Caki2 (cell line): ENCODE data around the gene FCF1. TPM values are rescaled to one million over a fixed set of nuclear protein-coding genes. Genes with fewer than 3 reads are reported as not detected.
A peak's percentile ranks its signal among the peaks of the same experiment; 100 is the strongest.

Experiments used
- DNase-seq: peaks from one replicate; pipeline ENCODE4 v3.0.0-alpha.2; 2015; ENCODE audit warnings: low read depth
- in situ Hi-C: cut with HindIII; loops from 2 replicates; pipeline ENCODE4 v1.10.0; 2016; ENCODE audit warnings: low sequenced_read_pairs, low pct_unique_long_range_greater_than_20kb, mixed read lengths
- total RNA-seq: library from RNA; depleted of rRNA; stranded (reverse); fragments of >200 nt; shearing (Covaris generic); gene quantifications from 2 replicates; pipeline ENCODE4 v1.2.3, GENCODE V29; 2014; ENCODE audit warnings: low replicate concordance; rRNA removed

The FCF1 gene
- total RNA-seq = 27.1 and 70.1 TPM in 2 replicates

DNA sequence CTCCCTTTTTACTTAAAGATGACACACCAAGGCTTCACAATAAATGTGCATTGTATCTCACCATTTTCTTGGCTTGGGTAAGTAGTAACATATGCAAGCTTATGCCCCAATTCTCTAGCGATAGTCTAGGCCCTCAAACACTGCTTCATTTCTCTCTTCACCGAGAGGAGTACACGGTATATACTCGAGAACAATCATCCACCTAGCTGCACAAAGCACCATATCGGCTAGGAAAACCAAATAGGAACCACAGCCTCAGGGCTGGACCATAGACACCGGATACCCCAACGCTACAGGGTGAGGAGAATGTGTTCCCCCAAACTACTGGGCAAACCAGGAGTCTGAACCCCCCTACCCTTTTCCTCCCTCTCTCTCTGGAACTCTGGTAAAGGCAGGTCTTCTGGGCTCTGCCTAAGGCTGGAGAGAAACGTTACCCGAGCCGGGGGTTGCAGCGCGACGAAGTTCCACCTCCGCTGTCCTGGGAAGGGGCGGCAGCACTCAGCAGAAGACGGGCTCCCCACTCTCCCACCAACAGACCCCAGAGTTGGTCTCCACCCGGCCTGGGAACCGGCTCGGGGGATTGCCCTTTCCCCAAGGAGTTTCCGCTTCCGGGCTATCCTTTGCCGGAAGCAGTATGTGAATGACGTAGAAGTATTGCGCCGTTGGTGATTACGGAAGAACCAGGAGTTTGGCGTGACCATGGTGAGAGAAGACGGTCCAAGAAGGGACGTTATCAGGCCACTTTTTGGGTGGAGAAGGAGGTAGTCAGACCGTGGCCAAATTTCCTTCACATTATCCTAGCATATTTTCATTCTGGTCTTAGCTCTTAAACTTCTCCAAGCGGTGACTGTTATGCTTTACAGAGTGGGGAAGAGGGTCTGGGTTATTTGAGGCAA lies at the start of gene FCF1, which contains the start of gene AREL1:
TSS of gene FCF1 (plus strand) at position 646 of the 896 bp plus-strand sequence. CDS start at position 700, 54 bp downstream.
TSS of gene AREL1 (minus strand) at position 582 of the 896 bp plus-strand sequence. CDS start 27,465 bp downstream, outside the sequence.
- in situ Hi-C loops = no loop called here
- DNase-seq = peak; percentile 73

GRCh38 chr14:74663884-74664283 lies 49.1 kb upstream of the FCF1 start:
- in situ Hi-C loops = no loop called here
- DNase-seq = no peak

GRCh38 chr14:74664717-74665116 lies 48.2 kb upstream of the FCF1 start:
- DNase-seq = no peak
- in situ Hi-C loops = no loop called here

DNA sequence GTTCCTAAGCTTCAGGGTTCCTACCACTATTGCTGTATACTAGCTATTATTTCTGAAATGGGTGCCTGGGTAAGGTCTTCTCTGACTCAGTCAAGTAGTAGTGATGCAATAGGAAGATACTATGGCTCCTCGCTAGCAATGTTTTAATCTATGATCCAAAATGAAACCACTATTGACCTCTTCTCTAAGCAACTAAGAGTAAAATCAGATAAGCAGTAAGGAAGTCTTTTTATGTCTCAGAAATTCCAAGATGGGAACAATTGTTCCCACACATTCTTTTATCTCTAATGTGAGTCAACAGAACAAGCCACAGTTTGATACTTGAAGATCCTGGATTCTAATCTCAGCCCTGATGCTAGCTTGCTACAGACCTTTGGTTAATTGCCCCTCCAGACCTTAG lies 45.2 kb upstream of the FCF1 start:
- no peak for DNase-seq
- in situ Hi-C loops = no loop called here

GRCh38 chr14:74669256-74669655 lies 43.7 kb upstream of the FCF1 start:
- DNase-seq = no peak
- in situ Hi-C loops = no loop called here

GRCh38 chr14:74669846-74670245 lies 43.1 kb upstream of the FCF1 start:
- DNase-seq = no peak
- in situ Hi-C loops = no loop called here

- no peak for DNase-seq
- in situ Hi-C loops = no loop called here
Observed at GRCh38 chr14:74670726-74671411, 42.1 kb upstream of the FCF1 start.

DNA sequence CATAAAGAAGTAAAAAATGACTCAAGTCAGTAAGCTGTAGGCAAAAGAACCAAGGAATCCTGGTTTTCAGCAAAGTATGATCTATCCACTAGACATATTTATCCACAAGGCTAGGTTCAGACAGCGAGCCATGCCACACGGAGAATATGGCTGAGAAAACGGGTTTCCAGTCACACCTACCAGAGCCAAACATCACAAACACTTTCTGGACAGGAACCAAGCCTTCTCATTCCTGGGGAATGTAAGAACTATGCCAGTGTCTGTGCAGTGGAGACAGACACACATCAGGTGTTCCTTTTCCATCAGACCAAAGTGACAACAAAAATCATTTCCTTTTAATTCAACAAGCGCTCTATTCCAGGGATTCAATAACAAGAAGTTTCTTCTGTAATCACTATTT lies 41.2 kb upstream of the FCF1 start:
- peak; percentile 31 for DNase-seq
- in situ Hi-C loops = no loop called here

- in situ Hi-C loops = no loop called here
- DNase-seq = no peak
Observed at GRCh38 chr14:74673768-74674167, 39.2 kb upstream of the FCF1 start.

DNA sequence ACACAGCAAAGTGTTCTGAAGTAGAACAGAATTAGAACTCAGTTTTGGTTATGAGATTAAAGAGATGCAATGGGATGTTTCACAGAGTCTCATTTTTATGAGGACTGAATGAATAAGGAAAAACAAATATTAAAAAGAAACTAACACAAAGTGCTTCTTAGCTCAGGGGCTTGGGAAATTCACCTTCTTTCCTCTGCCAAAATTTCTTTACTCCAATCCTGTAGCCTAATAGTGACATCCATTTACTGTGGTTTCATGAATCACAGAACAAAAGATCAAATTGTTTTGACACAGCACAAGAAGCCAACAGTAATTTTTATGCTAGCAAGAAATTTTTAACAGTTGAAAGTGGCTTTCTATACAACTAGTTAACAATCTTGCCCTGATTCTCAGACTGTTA lies 37.7 kb upstream of the FCF1 start:
- DNase-seq = no peak
- in situ Hi-C loops = no loop called here

DNA sequence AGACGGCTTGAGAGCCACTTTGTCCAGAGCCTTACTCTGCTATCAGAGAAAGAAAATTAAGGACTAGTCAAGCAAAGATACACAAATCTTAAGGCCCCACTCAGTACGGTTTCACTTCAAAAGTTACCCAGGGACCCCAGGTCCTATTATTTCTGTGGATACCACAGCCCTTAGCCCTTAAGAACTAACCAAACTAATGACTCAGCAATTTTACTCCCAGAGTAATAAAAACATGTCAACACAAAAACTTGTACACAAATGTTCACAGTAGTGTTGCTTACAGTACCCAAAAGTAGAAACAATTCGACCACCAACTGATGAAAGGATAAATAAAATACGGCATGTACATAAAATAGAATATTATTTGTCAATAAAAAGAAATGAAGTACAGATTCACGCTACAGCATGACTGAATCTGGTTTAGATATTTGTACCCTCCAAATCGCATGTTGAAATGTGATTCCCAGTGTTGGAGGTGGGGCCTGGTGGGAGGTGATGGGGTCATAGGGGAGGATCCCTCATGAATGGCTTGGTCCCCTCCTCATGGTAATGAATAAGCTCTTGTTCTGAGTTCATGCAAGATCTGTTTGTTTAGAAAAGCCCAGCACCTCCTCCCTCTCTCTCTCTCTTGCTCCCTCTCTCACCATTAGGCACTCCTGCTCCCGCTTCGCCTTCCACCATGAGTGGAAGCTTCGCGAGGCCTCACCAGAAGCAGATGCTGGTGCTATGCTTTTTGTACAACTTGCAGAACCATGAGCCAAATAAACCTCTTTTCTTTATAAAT lies 30.6 kb upstream of the FCF1 start:
- in situ Hi-C loops = no loop called here
- no peak for DNase-seq

GRCh38 chr14:74683406-74683805 lies 29.5 kb upstream of the FCF1 start:
- no peak for DNase-seq
- in situ Hi-C loops = no loop called here

- in situ Hi-C loops = no loop called here
- DNase-seq = no peak
Observed at GRCh38 chr14:74684434-74684833, 28.5 kb upstream of the FCF1 start.

GRCh38 chr14:74685056-74685455 lies 27.9 kb upstream of the FCF1 start:
- no peak for DNase-seq
- in situ Hi-C loops = no loop called here

- DNase-seq = no peak
- in situ Hi-C loops = no loop called here
Observed at GRCh38 chr14:74685921-74686678, 26.8 kb upstream of the FCF1 start.

- in situ Hi-C loops = no loop called here
- no peak for DNase-seq
Observed at GRCh38 chr14:74691456-74691855, 21.5 kb upstream of the FCF1 start.

DNA sequence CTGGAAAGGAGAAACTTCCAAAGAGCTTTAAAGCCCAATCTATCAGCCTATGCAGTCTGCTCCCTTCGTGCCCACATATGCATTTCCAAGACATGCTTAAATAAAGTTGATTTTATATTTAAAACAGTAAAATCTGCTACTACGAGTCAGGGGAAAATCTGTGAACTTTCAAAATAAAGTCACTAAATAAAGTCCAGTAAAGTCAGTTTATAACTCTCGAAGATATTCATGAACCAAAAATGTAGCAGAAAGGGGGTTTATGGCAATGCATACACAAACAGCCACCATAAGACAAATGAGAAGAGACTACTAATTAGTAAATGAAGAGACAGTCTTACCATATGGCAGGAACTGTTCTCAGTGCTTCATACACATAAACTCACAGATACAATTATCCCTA lies 19.8 kb upstream of the FCF1 start:
- DNase-seq = no peak
- in situ Hi-C loops = no loop called here

GRCh38 chr14:74695406-74695805 lies 17.5 kb upstream of the FCF1 start:
- in situ Hi-C loops = no loop called here
- no peak for DNase-seq
